Thyroid gland (tissue), 4 donors: ENCODE results near the gene ERC1. TPM values are rescaled to one million over a fixed set of nuclear protein-coding genes. Genes with fewer than 3 reads are reported as not detected.

Source experiments
- DNase-seq, 2 donors: peaks; one replicate each; pipeline ENCODE4 v3.0.0-alpha.2; 2019
- H3K27ac ChIP-seq, 3 donors: fragments of 200-600 bp; sonication (generic); 1 replicate in 2 of 3; 2 replicates in 1 of 3; pipeline ENCODE4 v1.5.1; 2016 to 2019; ENCODE audit warnings: mild to moderate bottlenecking in 1 of 3, moderate library complexity in 1 of 3
- H3K27me3 ChIP-seq: fragments of 200-600 bp; sonication (generic); one replicate; pipeline ENCODE4 v1.5.1; 2019
- H3K36me3 ChIP-seq, 2 donors: fragments of 200-600 bp; sonication (generic); one replicate each; pipeline ENCODE4 v1.5.1; 2016 to 2019
- H3K4me1 ChIP-seq, 2 donors: fragments of 200-600 bp; sonication (generic); one replicate each; pipeline ENCODE4 v1.5.1; 2017 to 2019
- H3K4me3 ChIP-seq, 3 donors: fragments of 200-600 bp; sonication (generic); replicated peaks in 1 of 3; 1 replicate in 2 of 3; 2 replicates in 1 of 3; pipeline ENCODE4 v1.5.1; 2016; ENCODE audit warnings: mild to moderate bottlenecking in 1 of 3
- H3K9me3 ChIP-seq: fragments of 200-600 bp; sonication (generic); one replicate; pipeline ENCODE4 v1.5.1; 2017
- POLR2A ChIP-seq, 2 donors: fragments of 450-650 bp; IDR thresholded peaks; one replicate each; pipeline ENCODE4 v1.6.1; 2017; ENCODE audit warnings: antibody characterized with exemption in 2 of 2, mild to moderate bottlenecking in 2 of 2, moderate library complexity in 1 of 2
- WGBS, 2 donors: methylation state at CpG; one replicate each; pipeline ENCODE4 v1.1.5; 2017; 5-methylcytosine and 5-hydroxymethylcytosine counted together
- intact Hi-C: fragments of 100-400 bp; cut with DNase I; formaldehyde crosslinking; loops from one replicate; pipeline ENCODE4 v1.15.1; 2023
- total RNA-seq, 4 donors: library from RNA; depleted of rRNA; stranded (reverse); fragments of >200 nt; gene quantifications; one replicate each; pipeline ENCODE4 v1.2.3, GENCODE V29; 2016
- TF ChIP-seq, protein P1 (sequence below), 6 experiments: fragments of 200-600 bp in 3 of 6; fragments of 450-650 bp in 3 of 6; sonication (generic) in 3 of 6; IDR thresholded peaks; one replicate each; pipeline ENCODE4 v1.5.1; 2016 to 2019; ENCODE audit warnings: antibody characterized with exemption in 6 of 6, mild to moderate bottlenecking in 2 of 6, inconsistent platforms in 1 of 6, moderate library complexity in 1 of 6

The ERC1 gene
- total RNA-seq, 4 donors from 2014 or later = 39.8 to 84.2 (median 75.8) TPM

DNA sequence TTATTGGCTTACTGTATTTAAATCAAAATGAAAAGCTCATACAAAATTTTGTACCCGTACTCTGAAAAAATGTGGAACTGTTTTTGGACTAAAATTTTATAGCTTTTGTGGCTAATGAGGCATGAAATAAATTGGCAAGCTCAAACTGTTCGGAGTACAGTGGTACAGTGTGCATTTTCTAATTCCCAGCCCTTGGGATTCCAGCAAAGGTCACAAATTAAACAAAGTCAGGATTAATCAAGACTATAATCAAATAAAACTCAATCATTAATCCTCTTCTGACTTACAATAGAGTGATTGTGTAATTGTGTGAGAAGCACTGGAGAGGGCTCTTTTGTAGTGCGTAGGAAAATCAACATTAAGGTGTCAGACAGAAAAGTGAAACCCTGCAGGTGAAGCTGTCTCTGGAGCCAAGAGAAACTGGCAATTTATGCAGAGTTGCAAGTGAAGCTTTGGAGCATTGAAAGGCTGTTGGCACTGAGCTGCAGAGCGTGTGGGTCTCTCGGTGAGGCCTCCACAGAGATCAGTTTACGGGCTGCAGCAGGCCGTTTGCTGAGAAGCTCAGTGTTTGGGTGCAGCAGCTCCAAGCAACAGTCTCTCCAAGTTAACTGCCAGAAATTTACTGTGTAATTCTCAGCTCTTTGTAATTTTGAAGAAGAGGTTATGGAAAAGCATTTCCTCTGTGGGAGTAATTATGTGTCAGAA lies 327.5 kb downstream of the ERC1 start:
- intact Hi-C loops = no loop called here
- peaks cover 6 to 11% of the 10 kb centered on the region in 2 donors for H3K4me1 ChIP-seq
- no peak for TF ChIP-seq POLR2A (IDR thresholded peaks at IDR 0.05)
- TF ChIP-seq, protein P1, sequence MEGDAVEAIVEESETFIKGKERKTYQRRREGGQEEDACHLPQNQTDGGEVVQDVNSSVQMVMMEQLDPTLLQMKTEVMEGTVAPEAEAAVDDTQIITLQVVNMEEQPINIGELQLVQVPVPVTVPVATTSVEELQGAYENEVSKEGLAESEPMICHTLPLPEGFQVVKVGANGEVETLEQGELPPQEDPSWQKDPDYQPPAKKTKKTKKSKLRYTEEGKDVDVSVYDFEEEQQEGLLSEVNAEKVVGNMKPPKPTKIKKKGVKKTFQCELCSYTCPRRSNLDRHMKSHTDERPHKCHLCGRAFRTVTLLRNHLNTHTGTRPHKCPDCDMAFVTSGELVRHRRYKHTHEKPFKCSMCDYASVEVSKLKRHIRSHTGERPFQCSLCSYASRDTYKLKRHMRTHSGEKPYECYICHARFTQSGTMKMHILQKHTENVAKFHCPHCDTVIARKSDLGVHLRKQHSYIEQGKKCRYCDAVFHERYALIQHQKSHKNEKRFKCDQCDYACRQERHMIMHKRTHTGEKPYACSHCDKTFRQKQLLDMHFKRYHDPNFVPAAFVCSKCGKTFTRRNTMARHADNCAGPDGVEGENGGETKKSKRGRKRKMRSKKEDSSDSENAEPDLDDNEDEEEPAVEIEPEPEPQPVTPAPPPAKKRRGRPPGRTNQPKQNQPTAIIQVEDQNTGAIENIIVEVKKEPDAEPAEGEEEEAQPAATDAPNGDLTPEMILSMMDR (IDR thresholded peaks at IDR 0.05) = no peak
- peak overlapping the region; percentile 7 to 60 (median 28) for H3K27ac ChIP-seq
- no peaks in the 10 kb centered on the region for H3K36me3 ChIP-seq
- 27 to 35% methylated on average over 7 of the region's 7 CpGs for WGBS, 2 donors
- H3K4me3 ChIP-seq = no peak overlapping the region
- H3K27me3 ChIP-seq = no peaks in the 10 kb centered on the region
- H3K9me3 ChIP-seq = no peaks in the 10 kb centered on the region
- peak; percentile 43 to 62 for DNase-seq

DNA sequence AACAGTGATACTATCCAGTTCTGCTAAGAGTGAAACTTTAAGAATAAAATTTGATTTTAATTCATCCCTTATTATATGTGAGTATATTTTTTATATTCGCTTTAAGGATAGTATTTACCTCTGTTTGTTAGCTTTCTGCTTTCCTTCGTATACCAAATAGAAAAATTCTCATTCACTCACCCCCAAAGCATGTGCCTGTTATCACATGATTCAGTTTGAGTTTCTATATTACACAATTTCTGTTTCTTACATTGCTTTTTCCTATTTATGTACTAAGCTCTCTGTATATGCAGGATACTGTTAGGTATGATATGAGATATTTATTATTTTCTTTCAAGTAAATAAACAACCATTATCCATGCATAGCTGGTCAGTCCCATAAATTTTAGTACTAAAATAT lies 328.2 kb downstream of the ERC1 start:
- no peak for DNase-seq
- Histone ChIP-seq H3K4me1 (peaks cover 6 to 11% of the 10 kb centered on the region in 2 donors), H3K4me3 (no peak overlapping the region), H3K27me3 (no peaks in the 10 kb centered on the region), H3K27ac (peak overlapping the region in 2 of 3 donors; percentile 25 to 60), H3K9me3 (no peaks in the 10 kb centered on the region), H3K36me3 (no peaks in the 10 kb centered on the region)
- intact Hi-C loops = no loop called here
- TF ChIP-seq POLR2A (IDR thresholded peaks at IDR 0.05) = no peak
- TF ChIP-seq, protein P1 (IDR thresholded peaks at IDR 0.05) = no peak
- 86 to 88% methylated on average over 2 of the region's 2 CpGs for WGBS, 2 donors

DNA sequence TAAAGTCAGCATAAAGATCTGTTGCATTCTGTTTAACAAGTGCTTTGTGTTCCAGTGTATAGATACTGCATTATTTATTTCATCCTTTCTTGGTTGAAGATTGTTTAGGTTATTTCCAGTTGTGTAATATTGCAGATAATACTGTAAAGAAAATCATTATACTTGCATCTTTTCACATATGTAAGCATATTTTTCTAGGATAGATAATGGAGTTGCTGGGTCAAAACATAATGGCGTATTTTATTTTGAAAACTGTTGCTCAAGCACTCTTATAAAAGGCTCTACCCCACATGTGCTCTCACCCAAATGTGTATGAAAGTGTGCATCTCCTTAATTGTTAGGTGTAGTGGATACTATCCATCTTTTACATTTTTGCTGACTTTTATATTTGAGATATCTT lies 329.0 kb downstream of the ERC1 start:
- no peaks in the 10 kb centered on the region for H3K9me3 ChIP-seq
- H3K27me3 ChIP-seq = no peaks in the 10 kb centered on the region
- TF ChIP-seq POLR2A (IDR thresholded peaks at IDR 0.05) = no peak
- TF ChIP-seq, protein P1 (IDR thresholded peaks at IDR 0.05) = no peak
- H3K27ac ChIP-seq = no peak overlapping the region
- H3K36me3 ChIP-seq = no peaks in the 10 kb centered on the region
- no peak overlapping the region for H3K4me3 ChIP-seq
- no peak for DNase-seq
- 92 to 98% methylated on average over 1 of the region's 1 CpG for WGBS, 2 donors
- peaks cover 11% of the 10 kb centered on the region in 2 donors for H3K4me1 ChIP-seq
- intact Hi-C loops = no loop called here

DNA sequence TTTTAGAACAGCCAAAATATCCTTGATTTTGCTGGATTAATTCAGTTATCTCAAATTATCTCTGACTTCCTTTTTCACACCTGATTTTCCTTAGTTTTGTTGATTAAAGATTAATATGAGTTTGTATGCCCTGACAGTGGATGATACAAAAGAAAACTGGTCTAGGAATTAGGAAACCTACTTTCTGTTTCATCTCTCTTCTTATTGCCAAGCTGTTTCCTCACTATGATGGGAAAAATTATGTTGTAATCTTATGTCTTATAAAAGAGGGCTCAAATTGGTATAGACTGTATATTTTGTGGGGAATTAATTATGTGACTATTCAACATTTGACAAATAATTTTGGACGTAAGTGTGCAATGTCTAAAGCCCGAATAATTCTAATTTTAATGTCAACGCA lies 331.8 kb downstream of the ERC1 start:
- no peak for TF ChIP-seq POLR2A (IDR thresholded peaks at IDR 0.05)
- TF ChIP-seq, protein P1 (IDR thresholded peaks at IDR 0.05) = no peak
- H3K36me3 ChIP-seq = no peaks in the 10 kb centered on the region
- peaks cover 12 to 17% of the 10 kb centered on the region in 2 donors for H3K4me1 ChIP-seq
- DNase-seq = no peak
- no peak overlapping the region for H3K4me3 ChIP-seq
- no peaks in the 10 kb centered on the region for H3K9me3 ChIP-seq
- no peak overlapping the region for H3K27ac ChIP-seq
- H3K27me3 ChIP-seq = no peaks in the 10 kb centered on the region
- WGBS, 2 donors = 96 to 97% methylated on average over 3 of the region's 3 CpGs
- intact Hi-C loops = no loop called here

DNA sequence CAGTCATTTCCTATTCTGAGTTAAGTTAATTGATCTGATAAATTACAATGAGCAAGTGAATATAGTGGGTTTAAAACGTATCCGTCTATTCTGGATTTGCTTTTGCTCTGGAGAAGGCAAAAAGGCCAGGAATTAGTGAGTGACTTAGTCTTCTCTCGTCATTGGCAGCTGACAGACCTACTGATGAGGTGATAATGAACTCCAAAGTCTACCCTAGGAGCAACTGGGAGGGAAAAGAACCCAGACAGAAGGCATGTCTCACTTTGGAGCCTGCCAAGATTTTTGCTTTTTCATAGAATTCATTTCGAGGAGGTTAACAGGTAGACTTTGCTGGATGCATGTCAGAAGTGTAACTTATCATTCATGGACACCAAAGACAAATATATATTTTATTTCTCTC lies 333.1 kb downstream of the ERC1 start:
- intact Hi-C loops = no loop called here
- H3K4me3 ChIP-seq = no peak overlapping the region
- no peak for DNase-seq
- H3K27ac ChIP-seq = no peak overlapping the region
- H3K36me3 ChIP-seq = no peaks in the 10 kb centered on the region
- H3K9me3 ChIP-seq = no peaks in the 10 kb centered on the region
- WGBS, 2 donors = 83 to 89% methylated on average over 4 of the region's 4 CpGs
- TF ChIP-seq POLR2A (IDR thresholded peaks at IDR 0.05) = no peak
- TF ChIP-seq, protein P1 (IDR thresholded peaks at IDR 0.05) = no peak
- H3K27me3 ChIP-seq = no peaks in the 10 kb centered on the region
- peaks cover 9 to 11% of the 10 kb centered on the region in 2 donors for H3K4me1 ChIP-seq
